GM19351 (cell line): ENCODE results near the gene MYO1E.

ENCODE experiments used
- ATAC-seq: cut with Tn5 transposase; IDR thresholded peaks from one replicate; pipeline ENCODE4 v1.9.1; 2021; ENCODE audit warnings: mild to moderate bottlenecking, moderate library complexity; ENCODE audit not compliant: unreplicated experiment

Gene MYO1E

DNA sequence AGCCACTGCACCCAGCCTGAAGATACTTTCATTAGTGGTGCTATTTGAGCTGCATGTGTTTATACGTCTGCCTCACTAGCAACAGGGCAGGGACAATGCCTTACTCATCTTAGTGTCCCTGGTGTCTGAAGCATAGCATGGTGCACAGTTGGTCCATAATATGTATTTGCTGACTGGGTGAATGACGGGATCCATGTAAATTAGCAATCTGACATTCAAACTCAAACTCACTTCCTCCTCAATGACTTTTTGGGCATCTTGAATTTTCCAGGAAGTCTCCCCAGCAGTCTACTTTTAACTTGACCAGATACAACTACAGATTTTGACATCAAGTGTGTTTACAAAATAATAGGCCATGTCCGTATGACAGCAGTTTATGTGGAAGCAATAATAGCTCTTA lies 169.0 kb downstream of the MYO1E start:
- no peak for ATAC-seq

DNA sequence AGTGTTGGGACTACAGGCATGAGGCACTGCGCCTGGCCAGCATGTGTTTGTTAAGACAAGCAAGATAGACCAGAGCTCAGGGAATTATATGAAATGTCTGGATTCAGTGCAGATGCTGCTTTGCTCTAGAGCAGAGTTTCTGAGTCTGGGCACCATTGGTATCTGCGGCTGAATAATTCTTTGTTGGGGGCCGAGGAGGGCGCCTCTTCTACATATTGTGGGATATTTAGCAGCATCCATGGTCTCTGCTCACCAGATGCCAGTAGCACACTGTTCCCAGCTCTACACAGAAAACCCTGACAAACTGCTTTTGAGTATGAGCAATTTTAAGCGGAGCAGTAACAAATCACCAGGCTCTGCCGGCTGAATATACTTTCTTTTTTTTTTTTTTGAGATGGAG lies 169.7 kb downstream of the MYO1E start:
- ATAC-seq, result no peak

GRCh38 chr15:59200560-59200959 lies 172.1 kb downstream of the MYO1E start:
- no peak for ATAC-seq

- ATAC-seq, result no peak
Observed at GRCh38 chr15:59199626-59200465, 172.8 kb downstream of the MYO1E start.

- ATAC-seq, result no peak
Observed at GRCh38 chr15:59197454-59197853, 175.2 kb downstream of the MYO1E start.

DNA sequence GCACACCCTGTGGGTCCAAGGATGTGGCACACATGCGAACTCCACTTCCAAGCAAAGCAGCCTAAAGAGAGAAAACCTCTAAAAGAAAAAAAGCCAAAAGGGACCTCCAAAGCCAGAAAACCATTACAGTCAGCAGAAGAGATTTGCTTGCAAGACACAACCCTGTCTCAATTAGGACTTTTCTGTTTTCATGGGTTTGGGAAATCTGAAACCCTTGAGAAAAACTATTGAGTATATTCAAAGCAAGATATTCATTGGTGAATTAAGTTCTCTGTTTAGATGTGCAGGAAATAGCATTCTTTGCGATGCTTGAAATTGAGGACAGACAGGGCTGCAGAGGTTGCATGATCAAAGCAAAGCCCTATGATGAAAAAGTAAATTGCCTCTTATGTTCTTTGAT lies 176.3 kb downstream of the MYO1E start:
- ATAC-seq, result no peak

- ATAC-seq, result no peak
Observed at GRCh38 chr15:59194639-59195325, 177.9 kb downstream of the MYO1E start.

DNA sequence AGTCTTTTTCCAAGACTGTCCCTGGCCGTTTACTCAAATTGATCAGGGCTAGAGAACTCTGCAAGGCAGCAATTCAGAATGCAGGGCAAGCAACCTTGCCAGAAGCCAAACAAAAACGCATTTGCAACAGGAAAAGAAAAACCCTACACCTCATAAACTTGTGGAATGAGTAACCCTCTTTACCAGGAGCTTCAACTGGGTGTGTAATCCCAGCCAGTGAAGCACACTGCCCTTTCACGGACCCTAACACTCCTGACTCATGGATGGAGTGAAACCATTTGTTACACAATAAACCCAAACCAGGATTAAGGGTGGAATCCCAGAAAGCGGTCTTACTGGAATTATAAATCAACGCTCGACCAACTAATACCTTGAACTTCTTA lies 180.8 kb downstream of the MYO1E start:
- no peak for ATAC-seq

- ATAC-seq, result no peak
Observed at GRCh38 chr15:59190291-59190690, 182.4 kb downstream of the MYO1E start.

- no peak for ATAC-seq
Observed at GRCh38 chr15:59189241-59189640, 183.4 kb downstream of the MYO1E start.

GRCh38 chr15:59186501-59186900 lies 186.2 kb downstream of the MYO1E start:
- ATAC-seq, result no peak

DNA sequence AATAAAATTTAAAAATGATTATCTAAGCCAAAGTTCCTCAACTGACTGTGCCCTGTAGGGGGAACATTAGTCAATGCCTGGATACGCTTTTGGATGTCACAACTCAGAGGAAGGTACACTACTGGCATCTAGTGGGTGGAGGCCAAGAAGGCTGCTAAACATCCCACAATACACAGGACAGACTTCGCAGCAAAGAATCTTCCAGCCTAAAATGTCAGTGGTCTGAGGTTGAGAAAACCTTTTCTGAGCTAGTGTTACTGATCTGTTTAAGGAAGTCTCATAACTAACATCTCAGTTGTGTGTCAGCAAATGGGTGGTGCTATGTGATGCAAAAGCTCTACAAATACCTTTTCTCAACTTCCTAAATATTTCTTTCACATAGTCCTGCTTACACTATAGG lies 186.9 kb downstream of the MYO1E start:
- ATAC-seq, result no peak

- ATAC-seq, result no peak
Observed at GRCh38 chr15:59180945-59181600, 191.6 kb downstream of the MYO1E start.

DNA sequence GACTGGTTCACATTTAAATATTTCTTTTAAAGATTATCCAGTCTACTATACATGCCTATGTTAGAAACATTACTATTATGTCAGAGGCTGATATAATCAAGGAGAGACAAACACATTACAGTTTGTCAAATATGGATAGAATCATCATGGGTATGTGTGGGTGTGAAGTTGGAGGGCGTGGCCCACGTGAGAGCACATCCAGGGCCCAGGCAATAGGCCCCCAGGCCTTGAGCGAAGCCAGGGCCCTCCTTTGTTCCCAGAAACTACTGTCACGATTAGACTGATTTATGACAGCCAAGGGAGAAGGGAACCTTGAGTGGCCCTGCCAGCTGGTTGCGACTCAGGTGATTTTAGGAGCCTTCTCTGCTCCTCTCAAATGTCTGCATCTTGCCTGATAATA lies 193.0 kb downstream of the MYO1E start:
- ATAC-seq, result no peak

- no peak for ATAC-seq
Observed at GRCh38 chr15:59178151-59178695, 194.4 kb downstream of the MYO1E start.

GRCh38 chr15:59177317-59177660 lies 195.4 kb downstream of the MYO1E start:
- no peak for ATAC-seq

- no peak for ATAC-seq
Observed at GRCh38 chr15:59176653-59177316, 195.9 kb downstream of the MYO1E start.

- peak; percentile 75 for ATAC-seq
Observed at GRCh38 chr15:59174835-59175831, 197.5 kb downstream of the MYO1E start.

- ATAC-seq, result no peak
Observed at GRCh38 chr15:59174151-59174834, 198.4 kb downstream of the MYO1E start.
